HEK293T (cell line): ENCODE data around the gene DNMT1.

ENCODE experiments used
- CTCF ChIA-PET: fragments of 350-600 bp; formaldehyde crosslinking; extraction: SDS; loops from one replicate; lab custom pipeline; 2021; ENCODE audit warnings: antibody characterized with exemption, inconsistent platforms; lab: Yijun Ruan, JAX
- POLR2A ChIA-PET: fragments of 350-600 bp; formaldehyde crosslinking; extraction: SDS; loops from one replicate; lab custom pipeline; 2020; ENCODE audit warnings: antibody characterized with exemption, inconsistent platforms; lab: Yijun Ruan, JAX
- DNase-seq: peaks from one replicate; pipeline ENCODE4 v3.0.0; 2012; ENCODE audit warnings: mixed read lengths; ENCODE audit errors: extremely low spot score
- ARNT ChIP-seq: fragments of 450-650 bp; IDR thresholded peaks from 2 replicates; pipeline ENCODE4 v1.6.1; 2017; ENCODE audit warnings: mild to moderate bottlenecking
- CTBP1 ChIP-seq: fragments of 450-650 bp; IDR thresholded peaks from 2 replicates; pipeline ENCODE4 v1.6.1; 2016; ENCODE audit warnings: borderline replicate concordance
- FOXA1 ChIP-seq: fragments of 450-650 bp; IDR thresholded peaks from 2 replicates; pipeline ENCODE4 v1.6.1; 2016; ENCODE audit warnings: mild to moderate bottlenecking
- FOXM1 ChIP-seq: fragments of 450-650 bp; IDR thresholded peaks from 2 replicates; pipeline ENCODE4 v1.6.1; 2017; ENCODE audit warnings: mild to moderate bottlenecking, borderline replicate concordance
- HDGF ChIP-seq: fragments of 450-650 bp; IDR thresholded peaks from 2 replicates; pipeline ENCODE4 v1.6.1; 2017; ENCODE audit warnings: antibody characterized with exemption, borderline replicate concordance
- LEF1 ChIP-seq: fragments of 450-650 bp; IDR thresholded peaks from 2 replicates; pipeline ENCODE4 v1.6.1; 2017; ENCODE audit warnings: mild to moderate bottlenecking, borderline replicate concordance
- SP1 ChIP-seq: fragments of 450-650 bp; IDR thresholded peaks from 2 replicates; pipeline ENCODE4 v1.6.1; 2017
- ZNF384 ChIP-seq: fragments of 450-650 bp; IDR thresholded peaks from 2 replicates; pipeline ENCODE4 v1.6.1; 2016

The DNMT1 gene

DNA sequence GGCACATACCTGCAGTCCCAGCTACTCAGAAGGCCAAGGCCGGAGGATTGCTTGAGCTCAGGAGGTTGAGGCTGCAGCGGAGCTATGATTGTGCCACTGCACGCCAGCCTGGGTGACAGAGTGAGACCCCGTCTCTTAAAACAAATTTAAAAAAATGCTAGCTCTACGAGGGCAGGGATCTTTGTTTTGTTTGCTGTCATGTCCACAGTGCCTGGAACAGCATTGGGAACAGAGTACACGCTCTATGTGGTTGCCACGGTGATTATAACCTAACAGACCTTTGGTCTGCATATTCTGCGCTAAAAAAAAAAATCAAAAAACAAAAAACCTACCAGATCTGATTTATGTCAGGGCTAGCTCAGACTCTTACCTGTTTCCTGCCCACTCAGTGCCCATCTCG, 110.8 kb downstream of the DNMT1 start:
- CTCF ChIA-PET, result interaction anchor here (0.6 kb wide), 1 partner anchor 175 kb away, joined by 3 read pairs; no protein-coding TSS in a partner anchor
- POLR2A ChIA-PET, result interaction anchor here (2.4 kb wide), 1 partner anchor 12 kb away, joined by 7 read pairs; no protein-coding TSS in a partner anchor

More for the DNA sequence above, 110.8 kb downstream of the DNMT1 start:
- no peak for TF ChIP-seq LEF1
- TF ChIP-seq ARNT, result no peak
- TF ChIP-seq FOXA1, result no peak
- TF ChIP-seq ZNF384, result no peak
- no peak for TF ChIP-seq SP1
- TF ChIP-seq CTBP1, result no peak
- TF ChIP-seq FOXM1, result no peak
- TF ChIP-seq HDGF, result no peak
- DNase-seq, result no peak
